WERI-Rb-1 (cell line): ENCODE data around the gene MFAP2.
"Not testable (repeated sequence)": the region's sequence is repeated elsewhere in the genome, so short reads cannot be mapped to it uniquely, and the experiment has no call there.

Experiments used
- DNase-seq: peaks from one replicate; pipeline ENCODE4 v3.0.0-alpha.2; 2020
- H3K27ac ChIP-seq: fragments of 250-450 bp; sonication (Bioruptor Pico); 2 replicates; pipeline ENCODE4 v1.5.1; 2020; ENCODE audit warnings: mild to moderate bottlenecking, moderate library complexity
- H3K27me3 ChIP-seq: fragments of 250-450 bp; sonication (Bioruptor Pico); 2 replicates; pipeline ENCODE4 v1.5.1; 2021; ENCODE audit warnings: mild to moderate bottlenecking, low read depth, moderate library complexity; ENCODE audit not compliant: insufficient read depth, severe bottlenecking
- H3K36me3 ChIP-seq: fragments of 250-450 bp; sonication (Bioruptor Pico); 2 replicates; pipeline ENCODE4 v1.5.1; 2020; ENCODE audit warnings: mild to moderate bottlenecking, moderate library complexity
- H3K4me3 ChIP-seq: 2 replicates; pipeline ENCODE4 v1.5.1; 2011; ENCODE audit warnings: low read depth, mild to moderate bottlenecking, control low read depth, low read length
- H3K9me3 ChIP-seq: fragments of 250-450 bp; sonication (Bioruptor Pico); 2 replicates; pipeline ENCODE4 v1.5.1; 2021; ENCODE audit warnings: mild to moderate bottlenecking, moderate library complexity; ENCODE audit not compliant: severe bottlenecking
- CTCF ChIP-seq: IDR thresholded peaks from 2 replicates; pipeline ENCODE4 v1.5.1; 2011; ENCODE audit warnings: low read depth, mild to moderate bottlenecking, control low read depth, inconsistent platforms, low read length

The MFAP2 gene

GRCh38 chr1:16968372-16968771 lies 12.0 kb downstream of the MFAP2 start:
- H3K4me3 ChIP-seq, result no peak overlapping the region
- no peak for TF ChIP-seq CTCF
- H3K27me3 ChIP-seq, result no peaks in the 10 kb centered on the region

GRCh38 chr1:16967962-16968361 lies 12.5 kb downstream of the MFAP2 start:
- Histone ChIP-seq H3K27ac (no peak overlapping the region), H3K27me3 (no peaks in the 10 kb centered on the region), H3K4me3 (no peak overlapping the region), H3K9me3 (no peaks in the 10 kb centered on the region), H3K36me3 (peaks cover 57% of the 10 kb centered on the region)
- no peak for TF ChIP-seq CTCF
- DNase-seq, result no peak

More at GRCh38 chr1:16968372-16968771, 12.0 kb downstream of the MFAP2 start:
- H3K27ac ChIP-seq, result no peak overlapping the region
- no peak for DNase-seq
- no peaks in the 10 kb centered on the region for H3K9me3 ChIP-seq
- H3K36me3 ChIP-seq, result peaks cover 57% of the 10 kb centered on the region

- no peak overlapping the region for H3K4me3 ChIP-seq
- DNase-seq, result no peak
- no peak for TF ChIP-seq CTCF
- no peaks in the 10 kb centered on the region for H3K9me3 ChIP-seq
- no peak overlapping the region for H3K27ac ChIP-seq
- peaks cover 57% of the 10 kb centered on the region for H3K36me3 ChIP-seq
- no peaks in the 10 kb centered on the region for H3K27me3 ChIP-seq
Observed at GRCh38 chr1:16967095-16967575, 13.3 kb downstream of the MFAP2 start.

- no peak for DNase-seq
- Histone ChIP-seq H3K36me3 (peaks cover 62% of the 10 kb centered on the region), H3K27me3 (no peaks in the 10 kb centered on the region), H3K27ac (no peak overlapping the region), H3K4me3 (no peak overlapping the region), H3K9me3 (no peaks in the 10 kb centered on the region)
- TF ChIP-seq CTCF, result no peak
Observed at GRCh38 chr1:16966282-16966681, 14.1 kb downstream of the MFAP2 start.

- DNase-seq, result no peak
- no peak for TF ChIP-seq CTCF
- Histone ChIP-seq H3K9me3 (no peaks in the 10 kb centered on the region), H3K36me3 (peaks cover 57% of the 10 kb centered on the region), H3K27me3 (no peaks in the 10 kb centered on the region), H3K4me3 (no peak overlapping the region), H3K27ac (no peak overlapping the region)
Observed at GRCh38 chr1:16965486-16966067, 14.8 kb downstream of the MFAP2 start.

- DNase-seq, H3K27me3 ChIP-seq, H3K9me3 ChIP-seq, H3K27ac ChIP-seq, H3K4me3 ChIP-seq: not testable (repeated sequence)
- H3K36me3 ChIP-seq, result peaks cover 53% of the 10 kb centered on the region
Observed at GRCh38 chr1:16964169-16964568, 16.3 kb downstream of the MFAP2 start.
